ENCODE results near the gene BAG5.

BAG5 gene

GRCh38 chr14:103568952-103569351 is 6.5 kb upstream of the BAG5 start:
- in situ Hi-C loops (cut with HindIII; ENCODE audit: low sequenced_read_pairs): no loop called here
- H3K4me3 ChIP-seq (ENCODE audit: low read depth, low read length): no peak overlapping the region
- TF ChIP-seq, protein P1, sequence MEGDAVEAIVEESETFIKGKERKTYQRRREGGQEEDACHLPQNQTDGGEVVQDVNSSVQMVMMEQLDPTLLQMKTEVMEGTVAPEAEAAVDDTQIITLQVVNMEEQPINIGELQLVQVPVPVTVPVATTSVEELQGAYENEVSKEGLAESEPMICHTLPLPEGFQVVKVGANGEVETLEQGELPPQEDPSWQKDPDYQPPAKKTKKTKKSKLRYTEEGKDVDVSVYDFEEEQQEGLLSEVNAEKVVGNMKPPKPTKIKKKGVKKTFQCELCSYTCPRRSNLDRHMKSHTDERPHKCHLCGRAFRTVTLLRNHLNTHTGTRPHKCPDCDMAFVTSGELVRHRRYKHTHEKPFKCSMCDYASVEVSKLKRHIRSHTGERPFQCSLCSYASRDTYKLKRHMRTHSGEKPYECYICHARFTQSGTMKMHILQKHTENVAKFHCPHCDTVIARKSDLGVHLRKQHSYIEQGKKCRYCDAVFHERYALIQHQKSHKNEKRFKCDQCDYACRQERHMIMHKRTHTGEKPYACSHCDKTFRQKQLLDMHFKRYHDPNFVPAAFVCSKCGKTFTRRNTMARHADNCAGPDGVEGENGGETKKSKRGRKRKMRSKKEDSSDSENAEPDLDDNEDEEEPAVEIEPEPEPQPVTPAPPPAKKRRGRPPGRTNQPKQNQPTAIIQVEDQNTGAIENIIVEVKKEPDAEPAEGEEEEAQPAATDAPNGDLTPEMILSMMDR (IDR thresholded peaks at IDR 0.05; ENCODE audit: low read depth, low read length, missing control alignments): no peak
- DNase-seq (ENCODE audit: low read depth): no peak

- DNase-seq (ENCODE audit: low read depth): no peak
- TF ChIP-seq, protein P1 (IDR thresholded peaks at IDR 0.05; ENCODE audit: low read depth, low read length, missing control alignments): no peak
- H3K4me3 ChIP-seq (ENCODE audit: low read depth, low read length): peak overlapping the region; percentile 95
- in situ Hi-C loops (cut with HindIII; ENCODE audit: low sequenced_read_pairs): no loop called here
Measured at GRCh38 chr14:103563844-103564505, 1.5 kb upstream of the BAG5 start.

DNA sequence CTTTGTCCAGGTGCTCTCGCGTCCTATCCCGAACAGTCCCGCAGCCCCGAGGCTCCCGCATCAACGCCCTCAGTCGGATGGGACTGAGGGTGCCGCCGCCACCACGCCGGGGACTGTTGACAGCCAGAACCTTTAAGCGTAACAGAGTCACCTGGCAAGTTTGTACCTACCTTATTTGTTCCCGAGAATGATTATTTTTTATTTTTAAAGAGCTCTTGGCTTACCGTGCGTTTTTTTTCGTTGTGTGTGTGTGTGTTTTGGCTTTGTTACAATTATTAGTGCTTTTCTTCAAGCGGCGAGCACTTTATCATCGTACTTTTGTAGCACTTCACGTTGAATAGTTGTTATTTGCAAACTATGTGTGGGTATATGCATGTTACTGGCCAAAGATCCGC is 766 bp upstream of the BAG5 start:
- in situ Hi-C loops (cut with HindIII; ENCODE audit: low sequenced_read_pairs): no loop called here
- TF ChIP-seq, protein P1 (IDR thresholded peaks at IDR 0.05; ENCODE audit: low read depth, low read length, missing control alignments): no peak
- DNase-seq (ENCODE audit: low read depth): no peak
- peak overlapping the region; percentile 95 for H3K4me3 ChIP-seq (ENCODE audit: low read depth, low read length)

DNA sequence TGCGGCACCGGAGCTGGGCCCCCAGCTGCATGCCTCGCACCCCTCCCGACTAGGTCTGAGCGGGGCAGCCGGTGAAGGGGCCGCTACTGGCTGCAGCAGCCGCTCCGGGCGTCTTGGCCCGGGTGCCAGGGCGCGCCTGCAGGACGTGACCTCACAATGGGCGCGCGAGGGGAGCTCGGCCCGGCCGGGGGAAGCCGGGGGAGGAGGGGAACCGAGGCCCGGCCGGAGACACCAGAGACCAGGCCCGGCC is 353 bp downstream of the BAG5 start:
- H3K4me3 ChIP-seq (ENCODE audit: low read depth, low read length): peak overlapping the region; percentile 95
- no peak for DNase-seq (ENCODE audit: low read depth)
- TF ChIP-seq, protein P1 (IDR thresholded peaks at IDR 0.05; ENCODE audit: low read depth, low read length, missing control alignments): no peak
- in situ Hi-C loops (cut with HindIII; ENCODE audit: low sequenced_read_pairs): no loop called here

DNA sequence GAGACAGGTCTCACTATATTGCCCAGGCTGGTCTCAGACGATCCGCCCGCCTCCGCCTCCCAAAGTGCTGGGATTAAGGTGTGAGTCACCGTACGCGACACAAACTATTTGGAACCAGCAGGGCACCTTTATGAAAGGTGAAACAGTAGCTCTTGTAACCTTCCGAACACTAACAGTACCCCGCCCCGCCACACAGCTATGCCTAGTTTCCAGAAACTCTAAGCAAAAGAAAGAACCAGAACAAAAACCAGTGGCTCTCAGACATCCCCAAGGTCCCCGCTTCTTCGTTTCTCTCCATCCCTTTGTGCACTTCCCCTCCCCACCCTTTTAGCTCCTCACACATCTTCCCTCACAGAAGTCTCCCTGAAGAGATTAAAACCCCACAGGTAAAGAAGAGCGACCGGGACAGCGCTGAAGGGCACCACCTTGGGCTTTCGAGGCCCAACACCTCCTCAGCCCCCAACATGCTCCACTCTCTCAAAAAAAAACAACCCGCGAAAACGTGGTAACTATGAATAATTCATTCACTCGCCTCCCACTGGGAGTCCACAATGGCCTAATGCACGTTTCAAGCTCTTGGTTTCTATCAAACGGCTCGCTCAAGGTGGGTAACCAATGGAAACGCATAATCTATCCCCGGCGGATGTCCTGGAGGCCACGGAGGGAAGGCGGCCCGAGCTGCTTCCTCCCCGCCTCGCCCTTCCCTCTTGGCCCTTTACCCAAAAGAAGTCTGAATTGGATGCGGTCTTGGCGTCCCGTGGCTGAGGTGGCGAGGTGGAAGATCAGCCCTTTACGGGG is 877 bp downstream of the BAG5 start:
- in situ Hi-C loops (cut with HindIII; ENCODE audit: low sequenced_read_pairs): no loop called here
- TF ChIP-seq, protein P1 (IDR thresholded peaks at IDR 0.05; ENCODE audit: low read depth, low read length, missing control alignments): peak; percentile 2
- peak overlapping the region; percentile 95 for H3K4me3 ChIP-seq (ENCODE audit: low read depth, low read length)
- DNase-seq (ENCODE audit: low read depth): peak; percentile 32

GRCh38 chr14:103560691-103561090 is 1.8 kb downstream of the BAG5 start:
- TF ChIP-seq, protein P1 (IDR thresholded peaks at IDR 0.05; ENCODE audit: low read depth, low read length, missing control alignments): no peak
- H3K4me3 ChIP-seq (ENCODE audit: low read depth, low read length): no peak overlapping the region
- no peak for DNase-seq (ENCODE audit: low read depth)
- in situ Hi-C loops (cut with HindIII; ENCODE audit: low sequenced_read_pairs): no loop called here
